ENCODE data around the gene PTGDR.

Gene PTGDR

DNA sequence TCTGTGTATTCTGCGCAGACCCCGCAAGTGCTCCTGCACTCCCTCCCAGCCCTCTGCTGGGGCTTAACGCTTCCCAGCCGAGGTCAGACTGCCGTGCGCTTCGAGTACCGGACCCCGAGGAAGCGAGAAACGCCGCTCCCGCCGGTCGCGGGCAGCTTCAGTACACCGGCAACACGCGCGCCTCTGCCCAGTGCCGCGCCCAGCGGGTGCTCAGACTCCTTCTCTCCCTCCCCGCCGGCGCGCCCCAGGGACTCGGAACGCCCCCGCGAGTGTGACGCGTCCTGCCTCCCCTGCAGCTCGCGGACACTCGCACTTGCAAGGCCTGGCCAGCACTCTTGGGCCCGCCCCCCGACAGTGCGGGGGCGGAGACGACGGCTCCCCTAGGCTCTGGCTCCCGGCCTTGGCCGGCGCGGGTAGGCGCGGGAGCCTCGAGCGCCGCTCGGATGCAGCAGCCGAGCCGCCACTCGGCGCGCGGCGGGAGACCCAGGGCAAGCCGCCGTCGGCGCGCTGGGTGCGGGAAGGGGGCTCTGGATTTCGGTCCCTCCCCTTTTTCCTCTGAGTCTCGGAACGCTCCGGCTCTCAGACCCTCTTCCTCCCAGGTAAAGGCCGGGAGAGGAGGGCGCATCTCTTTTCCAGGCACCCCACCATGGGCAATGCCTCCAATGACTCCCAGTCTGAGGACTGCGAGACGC lies 46.6 kb downstream of the PTGDR start, which contains the start of gene PTGER2:
Gene PTGER2 (plus strand): TSS at position 410 of the 692 bp plus-strand sequence. CDS start 237 bp downstream, at position 647.
- DNase-seq = peak; percentile 78

DNA sequence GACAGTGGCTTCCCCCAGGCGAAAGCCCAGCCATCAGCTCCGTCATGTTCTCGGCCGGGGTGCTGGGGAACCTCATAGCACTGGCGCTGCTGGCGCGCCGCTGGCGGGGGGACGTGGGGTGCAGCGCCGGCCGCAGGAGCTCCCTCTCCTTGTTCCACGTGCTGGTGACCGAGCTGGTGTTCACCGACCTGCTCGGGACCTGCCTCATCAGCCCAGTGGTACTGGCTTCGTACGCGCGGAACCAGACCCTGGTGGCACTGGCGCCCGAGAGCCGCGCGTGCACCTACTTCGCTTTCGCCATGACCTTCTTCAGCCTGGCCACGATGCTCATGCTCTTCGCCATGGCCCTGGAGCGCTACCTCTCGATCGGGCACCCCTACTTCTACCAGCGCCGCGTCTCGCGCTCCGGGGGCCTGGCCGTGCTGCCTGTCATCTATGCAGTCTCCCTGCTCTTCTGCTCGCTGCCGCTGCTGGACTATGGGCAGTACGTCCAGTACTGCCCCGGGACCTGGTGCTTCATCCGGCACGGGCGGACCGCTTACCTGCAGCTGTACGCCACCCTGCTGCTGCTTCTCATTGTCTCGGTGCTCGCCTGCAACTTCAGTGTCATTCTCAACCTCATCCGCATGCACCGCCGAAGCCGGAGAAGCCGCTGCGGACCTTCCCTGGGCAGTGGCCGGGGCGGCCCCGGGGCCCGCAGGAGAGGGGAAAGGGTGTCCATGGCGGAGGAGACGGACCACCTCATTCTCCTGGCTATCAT lies 47.3 kb downstream of the PTGDR start:
- DNase-seq = peak; percentile 53

DNA sequence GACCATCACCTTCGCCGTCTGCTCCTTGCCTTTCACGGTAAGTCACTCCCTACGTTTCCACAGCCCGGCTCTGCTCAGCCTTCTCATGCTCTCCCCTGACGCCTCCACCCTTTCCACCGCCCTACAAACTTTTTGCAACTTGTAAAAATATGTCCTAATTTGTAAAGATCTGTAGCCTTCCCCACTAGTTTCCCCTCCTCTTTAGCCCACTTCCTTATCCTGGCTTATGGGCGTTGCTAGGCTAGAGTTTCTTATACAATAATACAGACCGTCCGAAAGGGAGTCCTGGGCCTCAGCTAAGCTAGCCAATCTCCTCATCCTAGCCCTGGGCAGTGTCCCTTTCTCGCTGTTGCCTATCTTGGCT lies 47.8 kb downstream of the PTGDR start:
- no peak for DNase-seq

DNA sequence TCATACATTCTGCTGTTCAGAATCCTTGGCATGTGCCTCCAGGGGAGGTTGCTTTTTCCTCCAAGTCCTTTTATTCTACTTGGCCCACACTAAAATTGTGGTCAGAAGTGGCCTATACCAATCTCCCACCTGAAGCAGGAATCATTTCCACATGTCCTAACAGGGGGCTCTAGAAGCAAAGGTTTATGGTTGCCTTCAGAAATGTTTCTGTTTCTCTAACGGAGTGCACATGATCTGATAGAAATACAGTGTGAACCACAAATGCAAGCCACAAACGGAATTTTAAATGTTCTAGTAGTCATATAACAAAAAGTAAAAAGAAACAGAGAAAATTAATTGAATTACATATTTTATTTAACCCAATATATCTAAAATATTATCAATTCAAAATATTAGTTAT lies 50.6 kb downstream of the PTGDR start:
- no peak for DNase-seq

DNA sequence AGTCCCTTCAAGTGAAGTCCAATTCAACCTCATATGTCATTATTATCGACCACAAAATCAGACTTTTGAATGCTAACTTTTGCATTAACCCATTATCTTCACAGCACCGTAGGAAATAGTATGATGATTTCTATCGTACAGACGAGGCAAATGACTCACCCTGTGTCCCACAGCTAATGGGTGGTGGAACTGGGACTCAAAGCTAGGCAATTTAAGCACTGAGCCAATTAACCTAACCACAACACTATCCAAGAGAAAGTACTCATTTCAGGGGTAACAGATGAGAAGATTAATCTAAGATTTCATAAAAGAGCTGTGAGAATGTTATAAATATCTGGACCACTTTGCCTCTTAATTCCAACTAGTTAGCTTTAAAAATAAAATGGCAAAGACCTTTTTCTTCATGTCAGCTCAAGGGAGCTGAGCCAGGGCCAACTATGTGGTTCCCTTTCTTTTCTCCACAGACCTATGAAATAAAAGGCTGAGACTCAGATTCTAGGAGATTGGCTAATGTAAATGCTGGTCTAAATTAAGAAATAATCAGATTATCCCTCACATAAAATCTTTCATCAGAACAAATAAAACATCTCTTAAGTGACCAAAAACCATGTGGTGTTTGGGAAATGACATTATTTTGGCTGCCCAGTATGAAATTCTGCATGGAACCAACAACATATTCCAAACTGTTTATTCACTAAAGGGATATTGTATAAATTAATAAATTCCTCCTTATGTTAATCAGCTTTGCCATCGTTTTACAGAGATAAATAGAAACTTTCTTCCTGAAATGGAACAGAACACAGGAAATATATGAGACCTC lies 51.5 kb downstream of the PTGDR start:
- DNase-seq = no peak

- DNase-seq = no peak
Observed at GRCh38 chr14:52319919-52320318, 52.4 kb downstream of the PTGDR start.

DNA sequence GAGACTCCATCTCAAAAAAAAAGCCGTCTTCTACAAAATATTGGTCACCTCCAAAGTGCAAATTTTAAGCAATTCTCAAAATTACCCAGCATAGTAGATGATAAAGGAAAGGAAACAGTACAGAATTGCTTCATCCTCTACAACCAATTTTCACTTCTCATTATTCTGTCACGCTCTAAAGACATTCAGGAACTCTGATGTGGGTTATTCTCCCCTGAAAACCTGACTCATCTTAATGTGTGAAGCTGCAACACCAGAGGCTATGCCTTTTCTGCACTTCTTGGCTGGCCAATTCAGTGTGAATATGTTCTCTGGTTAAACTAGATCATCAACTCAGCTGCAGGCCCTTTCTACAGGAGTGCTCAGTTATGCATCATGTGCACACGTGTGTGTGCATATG lies 57.6 kb downstream of the PTGDR start:
- no peak for DNase-seq

GRCh38 chr14:52325630-52326029 lies 58.1 kb downstream of the PTGDR start:
- no peak for DNase-seq
